ENCODE data around the gene CMTM8. TPM values are rescaled to one million over a fixed set of nuclear protein-coding genes. Genes with fewer than 3 reads are reported as not detected.

Gene CMTM8
- total and polyA plus RNA-seq, 2 experiments from 2014 or later: 19.9 to 24.5 TPM

- H3K4me1 Mint-ChIP-seq: no peaks in the 10 kb centered on the region
- Histone ChIP-seq H3K27ac (ENCODE audit: low read depth) (no peak overlapping the region), H2AFZ (no peak overlapping the region), H3K4me2 (no peak overlapping the region), H3K36me3 (ENCODE audit: insufficient read depth) (no peaks in the 10 kb centered on the region), H4K20me1 (replicated peaks; ENCODE audit: insufficient read depth) (no peaks in the 10 kb centered on the region), H3K4me1 (ENCODE audit: insufficient read depth) (no peaks in the 10 kb centered on the region), H3K79me2 (replicated peaks; ENCODE audit: insufficient read depth) (0 out of 2 replicates have a peak, but pooled peaks cover 4% of the 10 kb centered on the region), H3K9me2 (ENCODE audit: insufficient read depth) (peaks cover 7% of the 10 kb centered on the region; the same call in 1 of the 2 replicates), H3K27me3 (ENCODE audit: insufficient read depth) (no peaks in the 10 kb centered on the region), H3K4me3 (no peak overlapping the region), H3F3A (replicated peaks; ENCODE audit: low read depth) (no peaks in the 10 kb centered on the region)
- H3K9me3 Mint-ChIP-seq: peaks cover 13% of the 10 kb centered on the region; the same call in 2 of the 3 replicates
- no peak overlapping the region for H3K4me3 Mint-ChIP-seq
- DNase-seq (ENCODE audit: low spot score): no peak
- peaks cover 2% of the 10 kb centered on the region for H3K27me3 Mint-ChIP-seq (ENCODE audit: insufficient read depth, low read depth, poor library complexity)
- peaks cover 31% of the 10 kb centered on the region for H3K36me3 Mint-ChIP-seq (ENCODE audit: low read depth)
- H3K27ac Mint-ChIP-seq: no peak overlapping the region
- ATAC-seq: no peak
- TF ChIP-seq CREB1 (CRISPR knock-in tag; IDR thresholded peaks at IDR 0.05; ENCODE audit: low read depth): no peak
- TF ChIP-seq ETS1 (IDR thresholded peaks at IDR 0.05): no peak
- no peak for TF ChIP-seq ZNF331 (CRISPR knock-in tag; IDR thresholded peaks at IDR 0.05; ENCODE audit: low read depth)
- no peak for TF ChIP-seq NANOG (IDR thresholded peaks at IDR 0.05; ENCODE audit: borderline replicate concordance)
- TF ChIP-seq POLR2AphosphoS5 (IDR thresholded peaks at IDR 0.05; ENCODE audit: low read depth): no peak
- no peak for TF ChIP-seq JUNB (IDR thresholded peaks at IDR 0.05; ENCODE audit: unreplicated experiment)
- TF ChIP-seq, protein P1, sequence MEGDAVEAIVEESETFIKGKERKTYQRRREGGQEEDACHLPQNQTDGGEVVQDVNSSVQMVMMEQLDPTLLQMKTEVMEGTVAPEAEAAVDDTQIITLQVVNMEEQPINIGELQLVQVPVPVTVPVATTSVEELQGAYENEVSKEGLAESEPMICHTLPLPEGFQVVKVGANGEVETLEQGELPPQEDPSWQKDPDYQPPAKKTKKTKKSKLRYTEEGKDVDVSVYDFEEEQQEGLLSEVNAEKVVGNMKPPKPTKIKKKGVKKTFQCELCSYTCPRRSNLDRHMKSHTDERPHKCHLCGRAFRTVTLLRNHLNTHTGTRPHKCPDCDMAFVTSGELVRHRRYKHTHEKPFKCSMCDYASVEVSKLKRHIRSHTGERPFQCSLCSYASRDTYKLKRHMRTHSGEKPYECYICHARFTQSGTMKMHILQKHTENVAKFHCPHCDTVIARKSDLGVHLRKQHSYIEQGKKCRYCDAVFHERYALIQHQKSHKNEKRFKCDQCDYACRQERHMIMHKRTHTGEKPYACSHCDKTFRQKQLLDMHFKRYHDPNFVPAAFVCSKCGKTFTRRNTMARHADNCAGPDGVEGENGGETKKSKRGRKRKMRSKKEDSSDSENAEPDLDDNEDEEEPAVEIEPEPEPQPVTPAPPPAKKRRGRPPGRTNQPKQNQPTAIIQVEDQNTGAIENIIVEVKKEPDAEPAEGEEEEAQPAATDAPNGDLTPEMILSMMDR (conservative IDR thresholded peaks at IDR 0.05; ENCODE audit: low read depth in 2 of 2): no peak
- TF ChIP-seq STAT1 (IDR thresholded peaks at IDR 0.05; ENCODE audit: unreplicated experiment): no peak
- TF ChIP-seq REST (IDR thresholded peaks at IDR 0.05; ENCODE audit: unreplicated experiment): no peak
- no peak for TF ChIP-seq EZH2phosphoT487 (IDR thresholded peaks at IDR 0.05; ENCODE audit: unreplicated experiment)
These were observed 19.4 kb downstream of the CMTM8 start for GRCh38 chr3:32257641-32258438.
